GM12878 (cell line): Measurements from ENCODE around the gene ACAT2. TPM values are rescaled to one million over a fixed set of nuclear protein-coding genes. Genes with fewer than 3 reads are reported as not detected.

Experiments
- ATAC-seq: fragments of 200-7000 bp; cut with Tn5 transposase; 3 replicates; pipeline ENCODE4 v1.9.1; 2020; ENCODE audit warnings: mild to moderate bottlenecking, moderate library complexity
- BruUV-seq: library from RNA; stranded (reverse); fragments of 400-500 nt; replicated peaks from 2 replicates; lab custom pipeline; 2021; lab: Mats Ljungman, UMichigan
- CTCF ChIA-PET: fragments of 300-600 bp; sonication (Branson Sonifier 250); formaldehyde crosslinking; extraction: SDS; loops from one replicate; lab custom pipeline; 2021; ENCODE audit warnings: inconsistent platforms; lab: Yijun Ruan, JAX
- POLR2A ChIA-PET: fragments of 350-600 bp; formaldehyde crosslinking; extraction: SDS; loops from one replicate; lab custom pipeline; 2021; ENCODE audit warnings: inconsistent platforms; lab: Charles Lee
- RAD21 ChIA-PET: fragments of 300-600 bp; sonication (Branson Sonifier 250); formaldehyde crosslinking; loops from one replicate; lab custom pipeline; 2023; ENCODE audit warnings: antibody characterized with exemption; ENCODE audit not compliant: unreplicated experiment; lab: Charles Lee
- SMC1A ChIA-PET: fragments of 300-600 bp; sonication (Branson Sonifier 250); formaldehyde crosslinking; loops from one replicate; lab custom pipeline; 2023; ENCODE audit not compliant: unreplicated experiment, uncharacterized antibody; lab: Charles Lee
- DNase-seq: peaks from one replicate; pipeline ENCODE4 v3.0.0-alpha.2; 2011; ENCODE audit warnings: low read depth, low spot score
- FAIRE-seq: peaks from 3 replicates; lab custom pipeline; 2011; peaks lifted over from hg19 to GRCh38; lab: Jason Lieb, UNC
- H2AFZ ChIP-seq: 2 replicates; pipeline ENCODE4 v1.6.0; 2011; ENCODE audit warnings: low read depth, low read length, control low read depth; ENCODE audit not compliant: control insufficient read depth
- H3K27ac ChIP-seq: 2 replicates; pipeline ENCODE4 v1.5.1; 2011; ENCODE audit warnings: control low read depth; ENCODE audit not compliant: control insufficient read depth, insufficient read depth
- H3K27me3 ChIP-seq, 2 experiments: replicated peaks in 1 of 2; 2 replicates each; pipeline versions ENCODE4 v1.6.0 to v1.6.1; 2011; ENCODE audit warnings: low read length in 1 of 2; ENCODE audit not compliant: control insufficient read depth in 2 of 2, insufficient read depth in 2 of 2
- H3K36me3 ChIP-seq, 2 experiments: 2 replicates each; pipeline ENCODE4 v1.5.1; 2011; ENCODE audit warnings: low read length in 1 of 2; ENCODE audit not compliant: control insufficient read depth in 2 of 2, insufficient read depth in 2 of 2
- H3K4me1 ChIP-seq: 2 replicates; pipeline ENCODE4 v1.6.1; 2011; ENCODE audit warnings: mild to moderate bottlenecking, low read length, moderate library complexity, mixed read lengths; ENCODE audit not compliant: control insufficient read depth, insufficient read depth
- H3K4me2 ChIP-seq: 2 replicates; pipeline ENCODE4 v1.6.0; 2011; ENCODE audit warnings: control low read depth; ENCODE audit not compliant: control insufficient read depth, insufficient read depth
- H3K4me3 ChIP-seq: fragments of 200-600 bp; sonication (generic); 2 replicates; pipeline ENCODE4 v1.5.1; 2016
- H3K79me2 ChIP-seq: 2 replicates; pipeline ENCODE4 v1.6.0; 2011; ENCODE audit warnings: low read length; ENCODE audit not compliant: control insufficient read depth, insufficient read depth
- H3K9ac ChIP-seq: 2 replicates; pipeline ENCODE4 v1.8.0; 2011; ENCODE audit warnings: low read length, control low read depth, mixed read lengths; ENCODE audit not compliant: control insufficient read depth, insufficient read depth
- H3K9me3 ChIP-seq: replicated peaks from 3 replicates; pipeline ENCODE4 v1.5.1; 2011; ENCODE audit warnings: mild to moderate bottlenecking, low read length; ENCODE audit not compliant: control insufficient read depth, insufficient read depth
- H4K20me1 ChIP-seq: 2 replicates; pipeline ENCODE4 v1.6.0; 2011; ENCODE audit not compliant: control insufficient read depth, insufficient read depth
- CREB1 ChIP-seq: IDR thresholded peaks from 2 replicates; pipeline ENCODE4 v1.6.1; 2012; ENCODE audit warnings: low read depth, mild to moderate bottlenecking, inconsistent platforms
- FOXM1 ChIP-seq: IDR thresholded peaks from 2 replicates; pipeline ENCODE4 v1.6.1; 2012; ENCODE audit warnings: low read depth, mild to moderate bottlenecking, inconsistent platforms, low read length, moderate library complexity
- GABPA ChIP-seq: IDR thresholded peaks from 2 replicates; pipeline ENCODE4 v1.6.1; 2014; ENCODE audit warnings: antibody characterized with exemption, low read depth, mild to moderate bottlenecking, inconsistent platforms
- HCFC1 ChIP-seq: fragments of 150-350 bp; IDR thresholded peaks from 2 replicates; pipeline ENCODE4 v1.6.1; 2014; ENCODE audit warnings: low read length
- MTA2 ChIP-seq: fragments of 450-650 bp; IDR thresholded peaks from 2 replicates; pipeline ENCODE4 v1.6.1; 2016; ENCODE audit warnings: low read depth, mild to moderate bottlenecking, moderate library complexity
- NKRF ChIP-seq: fragments of 450-650 bp; conservative IDR thresholded peaks from 2 replicates; pipeline ENCODE4 v1.6.1; 2017; ENCODE audit warnings: mild to moderate bottlenecking, moderate library complexity
- POU2F2 ChIP-seq: IDR thresholded peaks from 3 replicates; pipeline ENCODE4 v1.6.1; 2011; ENCODE audit warnings: low read depth, mild to moderate bottlenecking, low read length, borderline replicate concordance
- RAD51 ChIP-seq: fragments of 450-650 bp; IDR thresholded peaks from 2 replicates; pipeline ENCODE4 v1.6.1; 2016; ENCODE audit warnings: moderate library complexity, mild to moderate bottlenecking, inconsistent platforms
- RELA ChIP-seq: fragments of 450-650 bp; IDR thresholded peaks from 2 replicates; pipeline ENCODE4 v1.8.0; 2014; ENCODE audit warnings: borderline replicate concordance; ENCODE audit not compliant: partially characterized antibody
- WGBS: methylation state at CpG from one replicate; pipeline ENCODE4 v1.1.6; 2016; ENCODE audit warnings: low lambda C conversion rate; ENCODE audit not compliant: insufficient replicate concordance, insufficient coverage; ENCODE audit errors: missing lambda C conversion rate; 5-methylcytosine and 5-hydroxymethylcytosine counted together
- in situ Hi-C: fragments of 300-500 bp; cut with MboI; formaldehyde crosslinking; loops from 9 replicates; pipeline ENCODE4 v1.14.3; 2018; ENCODE audit warnings: mixed read lengths
- intact Hi-C: fragments of 100-400 bp; cut with micrococcal nuclease; formaldehyde crosslinking; loops from one replicate; pipeline ENCODE4 v1.14.2; 2022; ENCODE audit not compliant: unreplicated experiment
- polyA plus RNA-seq, 11 experiments: library from polyadenylated mRNA; depleted of rRNA in 4 of 11; unstranded in 6 of 11; stranded (reverse) in 5 of 11; fragments of >200 nt; fragmentation: Nextera tagmentation in 4 of 11; fragmentation: Illumina TruSeq in 1 of 11; extraction: Ambion mirVana in 4 of 11; extraction: Trizol in 1 of 11; gene quantifications; 1 replicate in 1 of 11; 2 replicates in 10 of 11; pipeline versions ENCODE4 v1.2.1 to v1.2.3, GENCODE V29; 2011 to 2016; ENCODE audit warnings: inconsistent platforms in 2 of 11, missing spikeins in 2 of 11, low read depth in 1 of 11
- total RNA-seq, 4 experiments: library from RNA; depleted of rRNA in 3 of 4; stranded (reverse); fragments of >200 nt in 3 of 4; fragmentation: Illumina TruSeq in 1 of 4; extraction: Trizol in 1 of 4; gene quantifications; 2 replicates each; pipeline versions ENCODE4 v1.2.1 to v1.2.3, GENCODE V29; 2013 to 2021

Gene ACAT2
- total and polyA plus RNA-seq, 10 of the 15 experiments (the other 5 are each of a cell fraction or from before 2014, with no cell fraction given): 87.9 to 257 (median 132) TPM

GRCh38 chr6:159739341-159739740 is 22.5 kb upstream of the ACAT2 start:
- WGBS: 53% methylated on average over 3 of the region's 3 CpGs
- H3K4me2 ChIP-seq: no peak overlapping the region
- H3K4me3 ChIP-seq: no peak overlapping the region
- FAIRE-seq (no peak), DNase-seq (no peak), ATAC-seq (no peak)
- in situ Hi-C loops (no loop called here), intact Hi-C loops (no loop called here)
- no peak overlapping the region for H3K9ac ChIP-seq
- no peaks in the 10 kb centered on the region for H3K4me1 ChIP-seq
- no peaks in the 10 kb centered on the region for H3K9me3 ChIP-seq
- H3K79me2 ChIP-seq: peaks cover 56% of the 10 kb centered on the region
- BruUV-seq: TSS peak; percentile 6
- POLR2A ChIA-PET: interaction anchor here (0.6 to 1.5 kb wide), 3 partner anchors 10 to 241 kb away, joined by 4 to 8 read pairs (median 5); no protein-coding TSS in a partner anchor
- peaks cover 2 to 33% of the 10 kb centered on the region in 2 experiments; a peak in 3 of 4 replicates for H3K36me3 ChIP-seq
- H3K27me3 ChIP-seq: no peaks in the 10 kb centered on the region
- no peak overlapping the region for H2AFZ ChIP-seq
- no peaks in the 10 kb centered on the region for H4K20me1 ChIP-seq
- no peak overlapping the region for H3K27ac ChIP-seq
- TF ChIP-seq GABPA (no peak), HCFC1 (no peak), RAD51 (no peak), CREB1 (no peak), MTA2 (no peak), RELA (no peak), NKRF (no peak), FOXM1 (no peak), POU2F2 (no peak)
- RAD21 ChIA-PET: no interaction called here
- CTCF ChIA-PET: interaction anchor here (2.3 kb wide), 1 partner anchor 19 kb away, joined by 11 read pairs; no protein-coding TSS in a partner anchor
- SMC1A ChIA-PET: interaction anchor here (1.1 to 4.1 kb wide), 3 partner anchors 10 to 53 kb away, joined by 3 to 18 read pairs (median 4); no protein-coding TSS in a partner anchor
